SU-DHL-6 (cell line): ENCODE measurements around the gene ITSN2.

Experiments used
- H2AFZ ChIP-seq: fragments of 200-600 bp; sonication (generic); 2 replicates; pipeline ENCODE4 v1.6.1; 2014; ENCODE audit warnings: low read depth, mild to moderate bottlenecking, moderate library complexity, mixed read lengths, antibody characterized with exemption, low read length; ENCODE audit not compliant: severe bottlenecking
- H3F3A ChIP-seq: fragments of 200-600 bp; shearing (Covaris generic); 2 replicates; pipeline ENCODE4 v1.6.0; 2016; ENCODE audit warnings: antibody characterized with exemption, mild to moderate bottlenecking; ENCODE audit not compliant: insufficient read depth
- H3K27ac ChIP-seq: fragments of 200-600 bp; sonication (generic); 2 replicates; pipeline ENCODE4 v1.5.1; 2016; ENCODE audit warnings: low read depth, mild to moderate bottlenecking, low read length, moderate library complexity, mixed read lengths
- H3K27me3 ChIP-seq: fragments of 200-600 bp; sonication (generic), shearing (Covaris generic); 2 replicates; pipeline ENCODE4 v1.6.0; 2014; ENCODE audit warnings: mild to moderate bottlenecking, low read length
- H3K36me3 ChIP-seq: fragments of 200-600 bp; sonication (generic); 2 replicates; pipeline ENCODE4 v1.6.1; 2014; ENCODE audit warnings: mild to moderate bottlenecking, low read length, mixed read lengths
- H3K4me2 ChIP-seq: fragments of 300-600, 200-600 bp; shearing (Covaris generic), sonication (generic); 2 replicates; pipeline ENCODE4 v1.6.0; 2014; ENCODE audit warnings: low read length, low read depth, mild to moderate bottlenecking; ENCODE audit not compliant: poor library complexity, severe bottlenecking
- H3K4me3 ChIP-seq: fragments of 200-600 bp; sonication (generic); 2 replicates; pipeline ENCODE4 v1.5.1; 2014; ENCODE audit warnings: antibody characterized with exemption, low read length, mild to moderate bottlenecking, mixed read lengths; ENCODE audit not compliant: insufficient read depth, poor library complexity, severe bottlenecking
- H3K79me2 ChIP-seq: fragments of 200-600 bp; sonication (generic); 2 replicates; pipeline ENCODE4 v1.6.1; 2014; ENCODE audit warnings: mild to moderate bottlenecking, low read length, moderate library complexity; ENCODE audit not compliant: insufficient read depth
- H3K9ac ChIP-seq: fragments of 200-600 bp; sonication (generic); 2 replicates; pipeline ENCODE4 v1.7.0; 2014; ENCODE audit warnings: mild to moderate bottlenecking, low read length
- H3K9me2 ChIP-seq: fragments of 200-600 bp; sonication (generic); replicated peaks from 2 replicates; pipeline ENCODE4 v1.6.1; 2014; ENCODE audit warnings: low read length; ENCODE audit not compliant: insufficient read depth
- H3K9me3 ChIP-seq: fragments of 200-600 bp; sonication (generic); 2 replicates; pipeline ENCODE4 v1.6.1; 2014; ENCODE audit warnings: low read length, mixed read lengths; ENCODE audit not compliant: insufficient read depth
- H4K20me1 ChIP-seq: fragments of 200-600 bp; sonication (generic); 2 replicates; pipeline ENCODE4 v1.6.1; 2014; ENCODE audit warnings: low read depth, mild to moderate bottlenecking, antibody characterized with exemption, low read length, moderate library complexity, mixed read lengths
- EZH2phosphoT487 ChIP-seq: fragments of 200-600 bp; sonication (generic), shearing (Covaris generic); conservative IDR thresholded peaks from 2 replicates; pipeline ENCODE4 v1.6.1; 2018; ENCODE audit warnings: mild to moderate bottlenecking, antibody characterized with exemption, low read length, moderate library complexity, mixed read lengths
- TF ChIP-seq, protein P1 (sequence below): fragments of 200-600 bp; sonication (generic); IDR thresholded peaks from one replicate; pipeline ENCODE4 v1.5.1; 2017; ENCODE audit warnings: antibody characterized with exemption, mild to moderate bottlenecking, low read length, moderate library complexity; ENCODE audit not compliant: insufficient read depth, poor library complexity, severe bottlenecking

Gene ITSN2

DNA sequence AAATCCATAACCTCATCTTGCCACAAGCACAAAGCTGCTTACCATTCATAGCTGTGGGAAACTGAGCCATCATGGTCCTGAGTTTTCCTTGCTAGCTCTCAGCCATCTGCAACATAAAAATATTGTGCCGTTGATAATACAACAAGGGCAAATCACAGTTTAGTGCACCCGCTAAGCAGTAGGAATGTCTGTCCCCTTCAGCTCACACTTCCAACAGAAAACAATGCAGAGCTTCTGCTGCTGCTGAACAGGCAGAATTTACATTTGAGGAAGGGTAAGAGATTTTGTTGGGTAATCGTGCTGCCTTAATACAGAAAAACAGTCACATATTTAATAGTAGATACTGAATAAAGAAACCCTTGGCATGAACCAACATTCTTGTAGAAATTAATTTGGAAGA lies 32.3 kb downstream of the ITSN2 start:
- no peaks in the 10 kb centered on the region for H3K36me3 ChIP-seq
- no peak overlapping the region for H3K9ac ChIP-seq
- TF ChIP-seq, protein P1, sequence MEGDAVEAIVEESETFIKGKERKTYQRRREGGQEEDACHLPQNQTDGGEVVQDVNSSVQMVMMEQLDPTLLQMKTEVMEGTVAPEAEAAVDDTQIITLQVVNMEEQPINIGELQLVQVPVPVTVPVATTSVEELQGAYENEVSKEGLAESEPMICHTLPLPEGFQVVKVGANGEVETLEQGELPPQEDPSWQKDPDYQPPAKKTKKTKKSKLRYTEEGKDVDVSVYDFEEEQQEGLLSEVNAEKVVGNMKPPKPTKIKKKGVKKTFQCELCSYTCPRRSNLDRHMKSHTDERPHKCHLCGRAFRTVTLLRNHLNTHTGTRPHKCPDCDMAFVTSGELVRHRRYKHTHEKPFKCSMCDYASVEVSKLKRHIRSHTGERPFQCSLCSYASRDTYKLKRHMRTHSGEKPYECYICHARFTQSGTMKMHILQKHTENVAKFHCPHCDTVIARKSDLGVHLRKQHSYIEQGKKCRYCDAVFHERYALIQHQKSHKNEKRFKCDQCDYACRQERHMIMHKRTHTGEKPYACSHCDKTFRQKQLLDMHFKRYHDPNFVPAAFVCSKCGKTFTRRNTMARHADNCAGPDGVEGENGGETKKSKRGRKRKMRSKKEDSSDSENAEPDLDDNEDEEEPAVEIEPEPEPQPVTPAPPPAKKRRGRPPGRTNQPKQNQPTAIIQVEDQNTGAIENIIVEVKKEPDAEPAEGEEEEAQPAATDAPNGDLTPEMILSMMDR, result no peak
- no peak for TF ChIP-seq EZH2phosphoT487
- H3K27ac ChIP-seq, result peak overlapping the region; percentile 93
- peak overlapping the region; percentile 91 for H3K4me2 ChIP-seq
- H3K4me3 ChIP-seq, result no peak overlapping the region
- H3K9me2 ChIP-seq, result no peaks in the 10 kb centered on the region
- H4K20me1 ChIP-seq, result no peaks in the 10 kb centered on the region
- no peaks in the 10 kb centered on the region for H3K9me3 ChIP-seq
- no peaks in the 10 kb centered on the region for H3K27me3 ChIP-seq
- no peak overlapping the region for H2AFZ ChIP-seq
- H3K79me2 ChIP-seq, result peaks cover 56% of the 10 kb centered on the region
- peaks cover 53% of the 10 kb centered on the region for H3F3A ChIP-seq

DNA sequence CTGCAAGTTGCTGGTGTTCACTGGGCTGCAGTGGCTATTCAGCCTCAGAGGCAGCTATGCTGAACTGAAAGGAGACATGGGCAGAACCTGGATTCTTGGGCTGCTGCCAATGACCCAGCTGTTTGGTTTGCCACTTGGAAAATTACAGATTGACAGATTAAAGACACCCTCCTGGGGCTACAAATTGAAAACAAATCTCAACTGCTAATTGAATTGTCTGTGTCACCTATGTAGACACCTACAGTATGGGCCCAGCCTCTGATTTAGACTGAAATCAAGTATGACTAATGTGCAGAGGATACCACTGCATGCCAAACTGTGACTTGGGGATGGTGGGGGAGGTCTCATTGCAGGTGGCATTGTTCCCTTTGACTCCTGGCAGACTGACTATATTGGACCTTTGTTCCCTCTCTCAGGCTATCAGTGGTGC lies 42.8 kb downstream of the ITSN2 start:
- Histone ChIP-seq H3K4me3 (no peak overlapping the region), H3F3A (peaks cover 2% of the 10 kb centered on the region; the same call in 1 of the 2 replicates), H3K9me3 (no peaks in the 10 kb centered on the region), H3K27me3 (no peaks in the 10 kb centered on the region), H3K27ac (no peak overlapping the region), H3K9ac (no peak overlapping the region), H4K20me1 (no peaks in the 10 kb centered on the region), H3K79me2 (peaks cover 24% of the 10 kb centered on the region; the same call in 1 of the 2 replicates), H3K9me2 (no peaks in the 10 kb centered on the region), H3K36me3 (peaks cover 4% of the 10 kb centered on the region; the same call in 1 of the 2 replicates), H2AFZ (no peak overlapping the region), H3K4me2 (no peak overlapping the region)
- TF ChIP-seq, protein P1, result no peak
- TF ChIP-seq EZH2phosphoT487, result no peak

DNA sequence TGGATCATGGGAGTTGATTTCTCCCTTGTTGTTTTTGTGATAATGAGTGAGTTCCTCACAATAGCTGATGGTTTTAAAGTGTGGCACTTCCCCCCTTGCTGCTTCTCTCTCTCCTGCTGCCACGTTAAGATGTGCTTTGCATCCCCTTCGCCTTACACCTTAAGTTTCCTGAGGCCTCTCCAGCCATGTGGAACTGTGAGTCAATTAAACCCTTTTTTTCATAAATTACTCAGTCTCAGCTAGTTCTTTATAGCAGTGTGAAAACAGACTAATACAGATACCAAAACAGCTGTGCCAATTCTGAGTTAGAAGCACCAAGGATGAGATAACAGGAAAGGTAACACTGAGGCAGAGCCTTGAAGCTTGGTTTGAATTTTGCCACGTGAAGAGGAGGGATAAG lies 44.7 kb downstream of the ITSN2 start:
- Histone ChIP-seq H3K27ac (peak overlapping the region; percentile 42), H3K9me2 (no peaks in the 10 kb centered on the region), H3F3A (peaks cover 8% of the 10 kb centered on the region; the same call in 1 of the 2 replicates), H3K79me2 (peaks cover 14% of the 10 kb centered on the region; the same call in 1 of the 2 replicates), H2AFZ (no peak overlapping the region), H3K36me3 (peaks cover 14% of the 10 kb centered on the region; the same call in 1 of the 2 replicates), H3K4me3 (no peak overlapping the region), H4K20me1 (no peaks in the 10 kb centered on the region), H3K9ac (peak overlapping the region; percentile 17; the same call in 1 of the 2 replicates), H3K4me2 (peak overlapping the region; percentile 46), H3K27me3 (no peaks in the 10 kb centered on the region), H3K9me3 (no peaks in the 10 kb centered on the region)
- no peak for TF ChIP-seq EZH2phosphoT487
- TF ChIP-seq, protein P1, result no peak
